Measurements from ENCODE around the gene MYH11. TPM values are rescaled to one million over a fixed set of nuclear protein-coding genes. Genes with fewer than 3 reads are reported as not detected.

Gene MYH11
- total RNA-seq, 2 donors from 2014 or later = 0.09 to 0.29 TPM

GRCh38 chr16:15715221-15715620 is 141.6 kb downstream of the MYH11 start:
- Mint-ChIP-seq H3K27me3 (ENCODE audit: insufficient read depth) (no peaks in the 10 kb centered on the region), H3K4me1 (no peaks in the 10 kb centered on the region), H3K27ac (no peak overlapping the region), H3K36me3 (ENCODE audit: low read depth) (peaks cover 4% of the 10 kb centered on the region), H3K9me3 (no peaks in the 10 kb centered on the region), H3K4me3 (no peak overlapping the region)
- no peaks in the 10 kb centered on the region for H3K4me1 ChIP-seq (ENCODE audit: control insufficient read depth, insufficient read depth, low read length)
- no peak overlapping the region for H3K4me3 ChIP-seq (ENCODE audit: low read length)
- H3K9me3 ChIP-seq (ENCODE audit: control insufficient read depth, low read length) = no peaks in the 10 kb centered on the region
- TF ChIP-seq CTCF (conservative IDR thresholded peaks at IDR 0.05) = no peak
- H3K9ac ChIP-seq (ENCODE audit: extremely low read depth, low read length, poor library complexity, severe bottlenecking) = no peak overlapping the region
- no peak overlapping the region for H3K27ac ChIP-seq (ENCODE audit: low read depth, low read length)
- WGBS, 2 experiments (ENCODE audit: insufficient coverage in 1 of 2, insufficient read length in 1 of 2) = 95 to 98% methylated on average over 4 to 5 of the region's 5 CpGs
- no peaks in the 10 kb centered on the region for H3K36me3 ChIP-seq (ENCODE audit: control insufficient read depth, insufficient read depth, low read length)
- no peaks in the 10 kb centered on the region for H3K27me3 ChIP-seq (ENCODE audit: control insufficient read depth, insufficient read depth, low read length, poor library complexity, severe bottlenecking)
- DNase-seq = no peak

- no peak for TF ChIP-seq CTCF (conservative IDR thresholded peaks at IDR 0.05)
- Mint-ChIP-seq H3K36me3 (ENCODE audit: low read depth) (peaks cover 4% of the 10 kb centered on the region), H3K27me3 (ENCODE audit: insufficient read depth) (no peaks in the 10 kb centered on the region), H3K27ac (peak overlapping the region; percentile 29), H3K9me3 (no peaks in the 10 kb centered on the region), H3K4me3 (no peak overlapping the region), H3K4me1 (no peaks in the 10 kb centered on the region)
- no peaks in the 10 kb centered on the region for H3K9me3 ChIP-seq (ENCODE audit: control insufficient read depth, low read length)
- peak; percentile 49 for DNase-seq
- H3K4me3 ChIP-seq (ENCODE audit: low read length) = no peak overlapping the region
- WGBS, 2 experiments (ENCODE audit: insufficient coverage in 1 of 2, insufficient read length in 1 of 2) = 94% methylated on average over 11 to 29 of the region's 29 CpGs
- H3K36me3 ChIP-seq (ENCODE audit: control insufficient read depth, insufficient read depth, low read length) = no peaks in the 10 kb centered on the region
- H3K4me1 ChIP-seq (ENCODE audit: control insufficient read depth, insufficient read depth, low read length) = no peaks in the 10 kb centered on the region
- no peaks in the 10 kb centered on the region for H3K27me3 ChIP-seq (ENCODE audit: control insufficient read depth, insufficient read depth, low read length, poor library complexity, severe bottlenecking)
- H3K9ac ChIP-seq (ENCODE audit: extremely low read depth, low read length, poor library complexity, severe bottlenecking) = no peak overlapping the region
- H3K27ac ChIP-seq (ENCODE audit: low read depth, low read length) = no peak overlapping the region
Observed at GRCh38 chr16:15714393-15715172, 142.2 kb downstream of the MYH11 start.

- TF ChIP-seq CTCF (conservative IDR thresholded peaks at IDR 0.05) = no peak
- WGBS, 2 experiments (ENCODE audit: insufficient coverage in 1 of 2, insufficient read length in 1 of 2) = 93% methylated on average over 7 of the region's 7 CpGs; no CpG with 5 or more reads in 1 of the 2 experiments
- H3K9me3 Mint-ChIP-seq = no peaks in the 10 kb centered on the region
- no peaks in the 10 kb centered on the region for H3K27me3 ChIP-seq (ENCODE audit: control insufficient read depth, insufficient read depth, low read length, poor library complexity, severe bottlenecking)
- H3K4me1 ChIP-seq (ENCODE audit: control insufficient read depth, insufficient read depth, low read length) = no peaks in the 10 kb centered on the region
- H3K4me1 Mint-ChIP-seq = no peaks in the 10 kb centered on the region
- H3K36me3 ChIP-seq (ENCODE audit: control insufficient read depth, insufficient read depth, low read length) = no peaks in the 10 kb centered on the region
- H3K27ac ChIP-seq (ENCODE audit: low read depth, low read length) = no peak overlapping the region
- H3K27me3 Mint-ChIP-seq (ENCODE audit: insufficient read depth) = no peaks in the 10 kb centered on the region
- H3K27ac Mint-ChIP-seq = no peak overlapping the region
- H3K4me3 Mint-ChIP-seq = no peak overlapping the region
- DNase-seq = no peak
- H3K4me3 ChIP-seq (ENCODE audit: low read length) = no peak overlapping the region
- peaks cover 2% of the 10 kb centered on the region for H3K36me3 Mint-ChIP-seq (ENCODE audit: low read depth)
- H3K9me3 ChIP-seq (ENCODE audit: control insufficient read depth, low read length) = no peaks in the 10 kb centered on the region
- no peak overlapping the region for H3K9ac ChIP-seq (ENCODE audit: extremely low read depth, low read length, poor library complexity, severe bottlenecking)
Observed at GRCh38 chr16:15708997-15709396, 147.8 kb downstream of the MYH11 start.
